Spleen (tissue), 11 donors: ENCODE measurements around the gene PNKD. TPM values are rescaled to one million over a fixed set of nuclear protein-coding genes. Genes with fewer than 3 reads are reported as not detected.

ENCODE experiments used
- DNase-seq: peaks from one replicate; pipeline ENCODE4 v3.0.0-alpha.2; 2020
- H3K27ac ChIP-seq, 8 donors: fragments of 200-600 bp; sonication (generic) in 7 of 8; 1 replicate in 4 of 8; 2 replicates in 4 of 8; pipeline versions ENCODE4 v1.5.0 to v1.8.0; 2016 to 2021; ENCODE audit warnings: inconsistent platforms in 4 of 8, mild to moderate bottlenecking in 4 of 8, moderate library complexity in 1 of 8
- H3K27me3 ChIP-seq, 7 donors: fragments of 200-600 bp; sonication (generic) in 6 of 7; replicated peaks in 1 of 7; 1 replicate in 4 of 7; 2 replicates in 3 of 7; pipeline versions ENCODE4 v1.5.0 to v1.8.0; 2016 to 2021; ENCODE audit warnings: inconsistent platforms in 3 of 7, mild to moderate bottlenecking in 1 of 7
- H3K36me3 ChIP-seq, 6 donors: fragments of 200-600 bp; sonication (generic) in 5 of 6; 1 replicate in 4 of 6; 2 replicates in 2 of 6; pipeline versions ENCODE4 v1.5.0 to v1.8.0; 2016 to 2021; ENCODE audit warnings: inconsistent platforms in 2 of 6
- H3K4me1 ChIP-seq, 6 donors: fragments of 200-600 bp; sonication (generic) in 5 of 6; 1 replicate in 3 of 6; 2 replicates in 3 of 6; pipeline versions ENCODE4 v1.5.0 to v1.8.0; 2016 to 2021; ENCODE audit warnings: inconsistent platforms in 3 of 6
- H3K4me3 ChIP-seq, 8 donors: fragments of 200-600 bp; sonication (generic) in 7 of 8; 1 replicate in 4 of 8; 2 replicates in 4 of 8; pipeline versions ENCODE4 v1.5.0 to v1.8.0; 2016 to 2021; ENCODE audit warnings: inconsistent platforms in 4 of 8, mild to moderate bottlenecking in 4 of 8, moderate library complexity in 2 of 8
- H3K9me3 ChIP-seq, 8 donors: fragments of 200-600 bp; sonication (generic) in 7 of 8; 1 replicate in 4 of 8; 2 replicates in 4 of 8; pipeline versions ENCODE4 v1.5.0 to v1.8.0; 2016 to 2021; ENCODE audit warnings: inconsistent platforms in 4 of 8
- CTCF ChIP-seq, 11 experiments: fragments of 200-600 bp in 7 of 11; fragments of 450-650 bp in 4 of 11; sonication (generic) in 4 of 11; IDR thresholded peaks in 8 of 11; conservative IDR thresholded peaks in 3 of 11; 1 replicate in 7 of 11; 2 replicates in 4 of 11; pipeline versions ENCODE4 v1.4.0 to v1.8.0; 2016 to 2021; ENCODE audit warnings: antibody characterized with exemption in 11 of 11, inconsistent platforms in 4 of 11, mild to moderate bottlenecking in 1 of 11
- POLR2A ChIP-seq, 3 donors: fragments of 450-650 bp; IDR thresholded peaks; one replicate each; pipeline ENCODE4 v1.5.1; 2017; ENCODE audit warnings: antibody characterized with exemption in 3 of 3, mild to moderate bottlenecking in 1 of 3
- POLR2AphosphoS5 ChIP-seq, 3 donors: sonication (generic); formaldehyde crosslinking; IDR thresholded peaks; one replicate each; pipeline ENCODE4 v1.5.1; 2017; ENCODE audit warnings: antibody characterized with exemption in 3 of 3
- WGBS, 5 donors: extraction: QIAGEN DNeasy Blood & Tissue Kit in 3 of 5; methylation state at CpG; one replicate each; pipeline versions ENCODE4 v1.1.5 to v1.1.7; 2013 to 2018; 5-methylcytosine and 5-hydroxymethylcytosine counted together
- intact Hi-C: fragments of 100-400 bp; cut with DNase I; formaldehyde crosslinking; loops from one replicate; pipeline ENCODE4 v1.15.0; 2023; ENCODE audit warnings: low total_unique reads
- polyA plus RNA-seq, 3 donors: library from polyadenylated mRNA; stranded (reverse); fragments of 200-250 nt; gene quantifications; one replicate each; pipeline ENCODE4 v1.2.1, GENCODE V29; 2013
- total RNA-seq, 7 donors: library from RNA; depleted of rRNA in 3 of 7; stranded (reverse); fragments of >200 nt in 3 of 7; fragmentation: NEBNext Ultra II Directional in 4 of 7; extraction: Animal tissue kit (Norgen Biotek cat#: 25700) in 4 of 7; gene quantifications; one replicate each; pipeline versions ENCODE4 v1.1.0 to v1.2.1, GENCODE V29; 2016 to 2021
- donor health status: healthy with polysubstance abuse.
- donor health status: DM: no; HTN: no; CAD: no; lungs with moderate emphysema.
- donor health status: DM: no; HTN: no; CAD: no.
- donor health status: Bipolar disorder and iron deficiency.
- donor health status: healthy.
- donor health status: DM: no; HTN: no; CAD: no.
- donor health status: DM: yes; HTN: yes; CAD: no.

PNKD gene
- total and polyA plus RNA-seq, 10 donors = 41.4 to 92.1 (median 49.4) TPM

DNA sequence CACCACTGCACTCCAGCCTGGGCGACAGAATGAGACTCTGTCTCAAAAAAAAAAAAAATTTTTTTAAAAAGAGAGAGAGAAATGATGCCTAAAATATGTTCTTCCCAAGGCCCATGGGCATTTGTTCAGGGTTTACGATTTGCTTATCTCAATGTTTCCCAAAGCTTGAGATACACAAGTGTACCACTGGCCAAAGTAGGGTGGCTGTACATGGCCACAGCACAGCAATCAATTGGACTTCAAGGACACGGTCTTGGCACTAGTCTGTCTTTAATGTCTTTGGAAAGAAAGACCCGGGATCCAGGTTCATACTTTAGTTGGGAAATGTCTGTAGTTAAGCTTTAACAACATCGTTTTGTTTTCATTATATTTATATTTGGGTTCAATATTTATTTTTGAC is 76.9 kb downstream of the PNKD start:
- WGBS, 5 donors = 88 to 95% (median 93%) methylated on average over 5 of the region's 5 CpGs
- no peak for TF ChIP-seq POLR2AphosphoS5 (IDR thresholded peaks at IDR 0.05)
- TF ChIP-seq CTCF (IDR thresholded peaks at IDR 0.05 in 8 of 11, conservative IDR thresholded peaks at IDR 0.05 in 3 of 11) = no peak
- TF ChIP-seq POLR2A (IDR thresholded peaks at IDR 0.05) = no peak
- Histone ChIP-seq H3K27ac (no peak overlapping the region), H3K4me1 (no peaks in the 10 kb centered on the region), H3K4me3 (no peak overlapping the region), H3K9me3 (peaks cover 0 to 19% (median 19%) of the 10 kb centered on the region in 8 donors), H3K27me3 (no peaks in the 10 kb centered on the region), H3K36me3 (peaks cover 0 to 44% (median 7%) of the 10 kb centered on the region in 6 donors)
- no peak for DNase-seq
- intact Hi-C loops = no loop called here

DNA sequence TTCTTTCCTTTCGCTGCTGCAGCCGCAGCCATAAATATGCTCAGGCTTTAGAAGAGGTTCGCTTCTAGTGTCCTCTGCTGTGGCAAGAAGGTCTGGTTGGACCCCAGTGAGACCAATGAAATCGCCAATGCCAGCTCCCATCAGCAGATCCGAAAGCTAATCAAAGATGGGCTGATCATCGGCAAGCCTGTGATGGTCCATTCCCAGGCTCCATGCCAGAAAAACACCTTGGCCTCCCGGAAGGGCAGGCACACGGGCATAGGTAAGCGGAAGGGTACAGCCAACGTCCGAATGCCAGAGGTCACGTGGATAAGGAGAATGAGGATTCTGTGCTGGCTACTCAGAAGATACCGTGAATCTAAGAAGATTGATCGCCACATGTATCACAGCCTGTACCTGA is 83.7 kb downstream of the PNKD start:
- intact Hi-C loops = no loop called here
- Histone ChIP-seq H3K27me3 (no peaks in the 10 kb centered on the region), H3K27ac (no peak overlapping the region), H3K36me3 (no peaks in the 10 kb centered on the region), H3K4me3 (no peak overlapping the region), H3K4me1 (peaks cover 0 to 15% (median 6%) of the 10 kb centered on the region in 6 donors), H3K9me3 (peaks cover 0 to 26% (median 24%) of the 10 kb centered on the region in 8 donors)
- 88 to 97% (median 90%) methylated on average over 14 of the region's 14 CpGs for WGBS, 5 donors
- no peak for DNase-seq
- TF ChIP-seq POLR2A (IDR thresholded peaks at IDR 0.05) (no peak), POLR2AphosphoS5 (IDR thresholded peaks at IDR 0.05) (no peak), CTCF (IDR thresholded peaks at IDR 0.05 in 8 of 11, conservative IDR thresholded peaks at IDR 0.05 in 3 of 11) (no peak)

DNA sequence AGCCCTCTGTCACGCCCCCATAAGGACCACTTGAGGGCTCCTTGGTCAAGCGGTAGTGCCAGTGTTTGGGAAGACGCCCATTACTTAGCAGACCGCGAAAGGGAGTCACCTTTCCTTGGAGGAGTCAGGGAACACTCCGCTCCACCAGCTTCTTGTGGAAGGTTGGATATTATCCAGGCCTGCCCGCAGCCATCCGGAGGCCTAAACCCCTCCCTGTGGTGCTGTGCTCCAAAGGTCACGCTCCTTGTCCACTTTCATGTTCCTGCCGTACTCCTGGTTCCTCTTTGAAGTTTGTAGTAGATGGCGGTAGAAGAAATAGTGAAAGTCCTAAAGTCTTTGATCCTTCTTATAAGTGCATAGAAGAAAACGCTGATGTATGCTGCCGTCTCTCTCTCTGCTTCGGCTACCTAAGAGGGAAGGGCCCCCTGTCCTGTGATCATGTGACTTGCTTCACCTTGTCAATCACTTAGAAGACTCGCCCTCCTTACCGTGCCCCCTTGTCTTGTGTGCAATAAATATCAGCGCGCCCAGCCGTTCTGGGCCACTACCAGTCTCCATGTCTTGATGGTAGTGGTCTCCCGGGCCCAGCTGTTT is 84.6 kb downstream of the PNKD start:
- H3K4me3 ChIP-seq = no peak overlapping the region
- intact Hi-C loops = loop anchor here (5.0 kb wide), 1 partner anchor 53 kb away; no protein-coding TSS in a partner anchor
- WGBS, 5 donors = 86 to 89% (median 86%) methylated on average over 20 of the region's 20 CpGs
- H3K27me3 ChIP-seq = no peaks in the 10 kb centered on the region
- peak; percentile 42 for DNase-seq
- no peaks in the 10 kb centered on the region for H3K36me3 ChIP-seq
- no peak overlapping the region for H3K27ac ChIP-seq
- H3K4me1 ChIP-seq = peaks cover 0 to 22% (median 6%) of the 10 kb centered on the region in 6 donors
- TF ChIP-seq CTCF (IDR thresholded peaks at IDR 0.05 in 8 of 11, conservative IDR thresholded peaks at IDR 0.05 in 3 of 11) (no peak), POLR2A (IDR thresholded peaks at IDR 0.05) (no peak), POLR2AphosphoS5 (IDR thresholded peaks at IDR 0.05) (no peak)
- peaks cover 0 to 26% (median 24%) of the 10 kb centered on the region in 8 donors for H3K9me3 ChIP-seq

GRCh38 chr2:218357236-218358177 is 87.2 kb downstream of the PNKD start:
- intact Hi-C loops = loop anchor here (5.0 kb wide), 1 partner anchor 55 kb away; no protein-coding TSS in a partner anchor
- H3K4me1 ChIP-seq = peaks cover 0 to 46% (median 6%) of the 10 kb centered on the region in 6 donors
- WGBS, 5 donors = 67 to 81% (median 76%) methylated on average over 16 to 17 of the region's 17 CpGs
- TF ChIP-seq CTCF (IDR thresholded peaks at IDR 0.05 in 8 of 11, conservative IDR thresholded peaks at IDR 0.05 in 3 of 11) (no peak), POLR2A (IDR thresholded peaks at IDR 0.05) (no peak), POLR2AphosphoS5 (IDR thresholded peaks at IDR 0.05) (no peak)
- H3K36me3 ChIP-seq = no peaks in the 10 kb centered on the region
- no peaks in the 10 kb centered on the region for H3K27me3 ChIP-seq
- H3K4me3 ChIP-seq = no peak overlapping the region
- DNase-seq = peak; percentile 55
- peaks cover 0 to 4% (median 2%) of the 10 kb centered on the region in 8 donors for H3K9me3 ChIP-seq
- peak overlapping the region in 2 of 8 donors; percentile 15 to 49 for H3K27ac ChIP-seq
